GM18873 (cell line): ENCODE results near the gene TMCC2.

Experiments used
- ATAC-seq: cut with Tn5 transposase; IDR thresholded peaks from one replicate; pipeline ENCODE4 v1.9.1; 2021; ENCODE audit warnings: mild to moderate bottlenecking, moderate library complexity, moderate number of reproducible peaks; ENCODE audit not compliant: unreplicated experiment, low FRiP score

TMCC2 gene

DNA sequence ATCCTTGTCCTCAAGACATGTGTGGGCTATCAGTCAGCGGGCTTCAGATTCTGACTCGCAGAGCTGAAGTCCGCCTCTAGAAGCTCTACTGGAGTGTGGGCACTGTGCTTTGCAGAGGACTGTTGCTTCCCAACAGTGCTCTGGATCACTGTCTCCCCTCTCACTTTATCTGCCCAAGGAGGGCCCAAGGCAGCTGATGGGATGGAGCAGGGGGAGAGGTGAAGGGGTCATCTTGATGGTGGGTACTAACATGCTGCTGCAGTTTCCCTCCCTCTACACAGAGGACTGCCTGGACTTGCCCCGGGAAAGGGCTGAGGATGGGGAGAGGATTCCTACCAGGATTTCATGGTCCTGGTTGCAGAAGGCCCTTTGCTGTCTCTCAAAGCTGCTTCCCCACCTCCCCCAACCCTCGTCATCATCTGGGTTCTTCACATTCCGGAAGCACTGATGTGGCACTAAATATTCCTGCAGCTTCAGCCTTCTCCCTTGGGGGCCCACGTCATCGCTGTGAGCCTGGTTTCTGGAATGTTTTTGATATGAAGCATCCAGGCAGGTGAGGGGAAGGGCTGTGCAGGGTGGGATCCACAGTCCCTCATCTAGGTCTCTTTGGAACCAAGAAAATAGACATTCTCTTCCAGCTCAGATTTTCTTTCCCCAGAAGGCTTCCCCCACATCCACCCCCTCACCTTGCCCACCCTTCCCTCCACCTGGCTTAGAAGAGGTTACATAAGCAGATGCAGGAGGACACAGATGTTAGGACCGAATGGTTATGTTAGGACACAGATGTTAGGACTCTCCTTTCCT lies 70.6 kb downstream of the TMCC2 start:
- ATAC-seq = no peak

DNA sequence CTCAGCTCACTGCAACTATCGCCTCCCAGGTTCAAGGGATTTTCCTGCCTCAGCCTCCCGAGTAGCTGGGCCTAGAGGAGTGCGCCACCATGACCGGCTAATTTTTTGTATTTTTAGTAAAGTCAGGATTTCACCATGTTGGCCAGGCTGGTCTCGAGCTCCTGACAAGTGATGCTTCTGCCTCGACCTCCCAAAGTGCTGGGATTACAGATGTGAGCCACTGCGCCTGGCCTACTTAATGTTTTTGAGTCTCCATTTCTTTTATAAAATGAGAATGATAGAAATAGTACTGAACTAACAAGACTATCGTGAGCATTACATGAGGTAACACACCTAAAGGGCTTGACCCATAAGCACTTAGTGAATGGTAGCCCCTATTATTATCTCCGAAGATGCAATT lies 72.4 kb downstream of the TMCC2 start:
- no peak for ATAC-seq

DNA sequence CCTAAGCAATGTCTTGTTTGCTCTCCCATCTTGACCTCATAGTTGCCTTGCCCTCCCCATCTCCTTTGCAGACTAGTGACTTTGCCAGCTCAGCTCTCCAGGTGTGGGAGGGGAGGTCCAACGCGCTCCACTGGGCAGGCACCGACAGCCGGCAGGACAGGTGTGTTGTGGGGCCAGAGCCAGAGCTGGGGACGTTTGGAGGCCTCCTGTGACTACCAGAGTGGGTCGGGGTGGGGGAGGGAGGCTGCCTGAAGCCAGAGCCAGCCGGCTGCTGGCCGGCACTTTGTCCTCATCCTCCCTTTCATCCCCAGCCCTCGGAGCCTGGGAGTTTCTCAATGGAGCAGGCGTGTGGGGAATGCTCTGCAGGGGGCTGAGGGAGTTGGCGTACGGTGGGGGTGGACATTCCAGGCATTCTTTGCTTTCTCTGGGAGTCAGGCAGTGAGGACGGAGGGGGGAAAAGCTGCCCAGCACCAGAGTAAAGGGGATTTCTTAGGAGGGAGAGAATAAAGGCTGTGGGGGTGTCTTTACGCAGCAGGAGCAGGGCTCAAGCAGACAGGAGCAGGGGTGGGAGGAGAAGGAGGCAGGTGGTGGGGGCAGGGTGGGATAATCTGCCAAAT lies 73.6 kb downstream of the TMCC2 start:
- ATAC-seq = no peak

DNA sequence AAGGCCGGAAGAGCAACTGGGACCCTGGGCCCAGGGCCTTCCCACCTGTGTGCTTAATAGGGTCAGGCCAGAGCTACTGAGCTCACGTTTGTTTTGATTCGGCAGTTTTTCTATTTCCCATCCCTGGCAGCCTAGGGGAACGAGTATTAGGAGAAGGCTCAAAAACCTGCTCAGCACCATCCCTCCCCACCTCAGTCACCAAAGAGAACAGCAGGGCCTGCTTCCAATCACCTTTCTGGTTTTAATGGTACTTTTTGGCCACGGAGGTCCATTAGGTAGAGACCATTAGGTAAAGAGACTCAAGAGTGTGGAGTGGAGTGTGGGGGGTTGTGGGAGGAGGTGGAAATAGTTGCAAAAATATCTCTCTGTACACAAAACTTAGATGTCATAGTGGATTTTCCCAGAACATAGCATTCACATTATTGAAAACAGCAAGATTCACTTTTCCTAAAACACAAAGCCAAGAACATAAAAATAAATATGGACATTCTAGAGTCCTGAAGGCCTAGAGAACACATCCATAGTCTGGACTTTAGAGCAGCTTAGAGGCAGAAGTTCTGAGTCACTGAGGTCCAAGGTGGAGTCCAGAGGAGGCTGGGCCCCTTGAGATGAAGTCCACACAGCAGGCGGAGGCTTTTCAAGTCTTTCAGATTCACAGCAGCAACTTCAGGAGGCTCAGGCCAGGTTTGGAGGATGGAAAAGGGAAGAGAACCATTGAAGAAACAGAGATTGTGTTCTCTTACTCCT lies 74.3 kb downstream of the TMCC2 start:
- no peak for ATAC-seq

DNA sequence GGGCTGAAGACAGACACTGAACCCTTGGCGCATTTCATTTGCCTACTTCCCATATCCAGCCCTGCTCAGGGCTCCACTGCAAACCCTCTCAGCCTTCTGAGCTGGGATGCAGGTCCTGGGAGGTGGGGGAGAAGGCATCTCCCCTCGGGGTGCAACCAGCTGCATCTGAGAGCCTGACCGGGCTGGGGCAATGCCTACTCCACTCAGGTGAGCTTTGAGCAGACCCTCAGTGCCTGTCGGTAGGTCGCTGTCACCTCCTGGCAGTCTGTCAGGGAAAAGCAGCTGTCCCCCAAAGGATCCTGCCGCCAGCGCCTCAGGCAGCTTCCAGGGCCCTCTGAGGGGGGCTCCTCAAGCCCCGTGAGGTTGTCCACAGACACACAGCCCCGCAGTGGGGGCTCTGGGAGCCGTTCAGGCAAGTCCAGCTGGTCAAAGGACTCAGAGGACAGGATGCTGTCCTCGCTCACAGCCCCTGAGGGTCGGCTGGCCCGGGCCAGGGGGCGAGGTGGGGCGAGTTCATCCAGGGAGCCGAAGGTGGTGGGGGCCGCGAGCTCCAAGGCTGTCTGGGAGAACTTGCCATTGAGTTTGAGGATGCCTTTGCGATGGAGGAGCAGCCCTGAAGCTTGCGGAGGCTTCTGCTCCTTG lies 75.6 kb downstream of the TMCC2 start:
- no peak for ATAC-seq

DNA sequence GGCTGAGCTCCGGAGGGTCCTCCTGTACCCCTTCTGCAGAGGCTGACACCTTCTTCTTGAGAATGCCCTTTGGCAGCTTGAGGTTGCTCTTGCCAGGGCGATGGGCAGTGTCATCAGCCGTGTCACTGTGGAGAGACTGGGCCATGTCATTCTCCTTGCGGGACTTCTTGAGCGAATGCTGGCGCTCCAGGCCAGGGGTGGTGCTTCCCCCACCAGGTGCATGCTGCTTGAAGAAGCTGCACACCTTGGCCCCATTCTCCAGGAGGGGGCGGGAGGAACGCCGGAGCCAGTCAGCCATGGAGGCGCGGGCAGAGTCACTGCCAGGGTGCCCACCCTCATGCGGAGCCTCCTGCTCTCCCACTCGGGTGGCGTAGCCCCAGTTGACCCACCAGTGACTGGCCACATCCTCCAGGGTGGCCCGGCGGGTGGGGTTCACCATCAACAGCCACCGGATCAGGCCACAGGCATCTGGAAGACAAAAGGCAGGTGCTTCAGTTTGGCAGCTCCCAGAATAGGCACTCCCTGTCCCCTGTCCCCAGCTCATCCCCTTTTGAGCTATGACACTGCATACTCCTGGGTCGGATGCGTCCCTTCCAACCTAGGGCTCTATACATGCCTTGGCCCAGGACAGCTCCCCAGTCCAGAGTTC lies 76.4 kb downstream of the TMCC2 start:
- ATAC-seq = no peak

DNA sequence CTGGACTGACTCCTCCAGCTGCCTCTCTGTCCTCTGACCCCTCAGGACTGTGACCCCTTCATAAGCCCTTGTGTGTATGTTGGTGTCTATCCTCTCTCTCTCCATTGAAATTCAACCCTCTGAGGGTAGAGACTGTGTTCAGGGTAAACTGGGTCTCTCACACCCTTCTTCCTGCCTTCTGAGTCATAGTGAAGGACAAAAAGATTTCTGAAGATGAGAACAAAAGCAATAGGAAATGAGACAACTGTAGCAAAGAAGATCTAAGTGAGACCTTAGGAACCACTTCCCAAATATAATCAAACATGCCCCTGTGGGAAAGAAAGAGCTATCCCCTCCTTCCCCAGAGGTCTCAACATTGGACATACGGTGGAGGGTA lies 76.9 kb downstream of the TMCC2 start:
- ATAC-seq = no peak

DNA sequence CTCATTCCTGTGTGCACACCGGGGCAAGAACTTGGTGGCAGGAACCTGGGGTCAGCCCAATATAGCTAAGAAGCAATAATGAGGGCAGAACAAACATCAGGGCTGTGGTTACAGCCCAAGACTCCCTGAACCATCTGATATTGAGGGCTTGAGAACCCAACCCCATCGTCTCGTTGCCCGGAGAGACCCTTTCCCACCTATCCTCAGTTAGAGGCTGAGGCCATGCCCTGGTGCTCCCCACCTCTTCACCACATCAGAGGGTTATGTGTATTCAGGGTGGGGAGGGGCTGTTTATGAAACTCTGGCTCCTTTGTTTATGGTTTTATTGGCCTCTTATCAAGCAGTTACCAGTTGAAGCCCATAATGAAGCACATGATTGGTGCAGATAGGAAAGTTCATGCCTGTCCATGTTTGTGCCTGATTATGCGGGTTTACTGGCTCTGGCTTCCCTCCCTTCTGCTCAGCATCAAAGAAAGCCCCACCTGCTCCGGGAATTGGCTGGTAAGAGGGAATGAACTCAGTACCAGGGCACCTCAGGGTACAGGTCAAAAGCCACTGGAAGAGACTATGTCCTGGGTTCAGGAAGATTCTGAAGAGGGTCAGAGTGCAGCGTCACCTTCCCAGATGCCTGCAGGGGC lies 79.3 kb downstream of the TMCC2 start:
- ATAC-seq = no peak

DNA sequence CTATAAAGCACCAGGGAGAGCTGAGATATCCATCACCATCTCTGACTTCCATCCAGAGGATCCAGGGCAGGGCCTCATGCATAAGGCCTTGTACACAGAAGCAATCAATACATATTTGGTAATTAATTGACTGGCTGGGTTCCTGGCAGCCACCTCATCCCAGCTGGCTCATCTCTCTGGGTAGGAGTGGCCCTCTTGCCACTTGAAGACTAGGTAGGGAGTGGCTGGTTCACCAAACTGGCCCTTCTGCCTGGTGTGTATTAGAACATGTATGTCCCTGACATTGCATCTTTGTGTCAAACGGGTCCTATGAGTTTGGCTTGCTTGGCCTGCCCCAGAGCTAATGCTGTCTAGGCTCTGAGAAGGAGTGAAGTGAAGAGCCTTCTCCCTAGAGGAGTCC lies 82.0 kb downstream of the TMCC2 start:
- no peak for ATAC-seq

DNA sequence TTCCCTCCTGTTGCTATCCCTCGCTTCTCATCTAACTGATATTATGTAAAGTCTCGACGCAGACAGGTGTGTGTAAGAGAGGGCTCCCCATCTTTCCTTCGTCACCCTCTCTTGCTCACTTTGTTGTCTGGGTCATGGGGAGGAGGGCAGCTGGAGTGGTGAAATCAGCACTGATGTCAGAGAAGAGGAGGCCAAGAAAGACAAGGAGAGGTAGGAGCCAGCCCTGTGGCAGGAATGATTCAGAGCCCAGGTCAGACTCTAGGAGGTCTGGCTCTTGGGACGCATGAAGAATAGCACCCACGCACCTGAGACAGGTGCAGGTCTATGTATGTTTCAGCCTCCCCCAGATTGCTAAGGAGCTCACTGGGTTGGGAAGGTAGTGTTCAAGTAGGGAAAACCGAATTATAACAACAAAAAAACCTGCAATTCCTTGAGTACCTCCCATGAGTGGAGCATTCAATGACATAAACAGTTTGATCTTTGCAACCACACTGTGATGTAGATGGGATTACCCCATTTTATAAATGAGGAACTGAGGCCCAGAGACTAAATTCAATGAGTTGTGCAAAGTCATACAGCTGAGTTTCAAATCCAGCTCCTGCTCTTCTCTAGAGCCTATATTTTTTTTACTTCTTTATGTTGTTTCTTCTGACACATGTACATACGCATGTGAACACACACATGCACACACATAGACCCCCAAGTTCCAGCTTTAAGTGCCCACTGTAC lies 83.4 kb downstream of the TMCC2 start:
- no peak for ATAC-seq

DNA sequence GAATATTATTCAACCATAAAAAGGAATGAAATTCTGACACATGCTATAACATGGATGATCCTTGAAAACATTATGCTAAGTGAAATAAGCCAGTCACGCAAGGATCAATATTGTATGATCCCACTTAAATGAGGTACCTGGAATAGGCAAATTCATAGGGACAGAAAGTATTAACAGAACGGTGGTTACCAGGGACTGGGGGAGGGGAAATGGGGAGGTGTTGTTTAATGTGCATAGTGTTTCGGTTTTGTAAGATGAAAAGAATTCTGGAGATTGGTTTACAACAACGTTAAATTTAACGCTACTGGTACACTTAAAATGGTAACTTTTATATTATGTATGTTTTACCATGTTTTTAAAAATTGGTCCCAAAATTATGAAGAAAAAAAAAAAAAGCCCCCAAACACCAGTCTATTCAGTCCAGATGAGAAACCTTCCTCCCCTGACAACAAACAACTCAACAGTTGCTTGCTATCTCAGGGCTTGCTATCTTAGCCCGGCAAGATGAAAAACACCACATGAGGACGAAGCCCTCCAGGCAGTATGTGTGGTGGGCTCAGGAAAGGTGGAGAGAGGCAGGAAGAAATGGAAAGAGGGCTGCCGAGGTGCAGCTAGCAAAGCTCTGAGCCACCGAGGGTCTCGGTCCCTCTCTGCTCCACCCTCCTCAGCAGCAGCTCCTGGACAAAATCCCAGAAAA lies 85.3 kb downstream of the TMCC2 start:
- ATAC-seq = no peak

DNA sequence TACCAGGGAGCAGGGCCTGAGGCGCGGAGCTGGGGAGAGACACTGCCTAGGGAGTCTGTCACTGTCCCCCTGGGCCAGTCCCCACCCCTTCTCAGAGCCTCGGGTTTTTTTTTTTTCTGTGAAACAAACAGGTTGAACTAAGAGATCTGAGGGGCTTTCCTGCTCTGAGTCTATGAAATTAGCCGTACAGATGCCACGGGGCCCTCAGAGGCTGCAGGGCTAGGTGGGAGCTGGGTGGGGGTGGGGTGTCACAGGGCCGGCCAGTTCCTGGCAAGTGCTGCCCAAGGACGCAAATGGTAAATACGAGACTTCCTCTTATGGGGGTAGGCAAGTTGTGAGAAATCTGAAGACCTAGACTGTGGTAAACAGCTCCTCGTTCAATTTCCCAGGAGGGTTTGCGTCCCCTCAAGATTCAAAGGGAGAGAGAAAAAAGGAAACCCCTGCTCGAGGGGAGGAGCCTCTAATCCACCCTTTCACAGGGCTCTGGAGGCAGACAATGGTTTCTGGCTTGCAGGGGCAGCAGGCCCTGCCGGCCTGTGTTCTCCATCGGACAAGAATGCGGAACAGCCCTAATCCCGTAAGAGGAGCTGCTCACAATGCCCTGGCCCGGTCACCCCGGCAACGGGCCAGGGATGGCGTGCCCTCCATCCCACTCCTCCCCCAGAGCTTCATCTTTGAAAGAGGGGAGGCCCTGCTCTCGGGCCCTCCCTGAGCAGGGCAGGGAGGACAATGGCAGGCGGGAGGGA lies 86.0 kb downstream of the TMCC2 start:
- ATAC-seq = peak; percentile 40

DNA sequence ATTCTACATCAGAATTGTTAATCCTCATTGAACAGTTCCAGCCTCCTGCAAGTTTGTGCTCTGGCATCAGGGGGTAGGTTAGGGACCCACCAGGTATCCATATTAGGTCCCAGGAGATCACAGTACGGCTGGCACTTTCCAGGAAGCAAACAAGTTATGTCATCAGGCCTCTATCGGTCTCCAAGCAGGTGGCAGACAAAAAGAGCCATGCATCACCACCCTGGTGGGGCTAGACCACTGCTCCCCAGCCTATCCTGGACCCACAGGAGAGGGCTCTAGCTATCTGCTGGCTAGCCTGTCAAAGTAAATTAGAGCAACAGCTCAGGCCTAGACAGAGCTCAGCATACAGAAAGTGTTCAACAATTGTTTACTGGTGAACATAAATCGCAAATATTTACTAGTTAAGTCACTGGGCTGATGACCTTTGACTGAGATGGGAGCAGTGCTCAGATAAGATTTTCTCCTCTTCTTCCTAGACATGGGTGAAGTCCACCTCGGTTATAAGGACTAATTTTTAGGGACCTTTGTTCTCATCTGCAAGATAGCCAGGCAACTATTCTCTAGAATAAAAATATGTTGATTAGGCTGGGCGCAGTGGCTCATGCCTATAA lies 87.4 kb downstream of the TMCC2 start:
- ATAC-seq = no peak

DNA sequence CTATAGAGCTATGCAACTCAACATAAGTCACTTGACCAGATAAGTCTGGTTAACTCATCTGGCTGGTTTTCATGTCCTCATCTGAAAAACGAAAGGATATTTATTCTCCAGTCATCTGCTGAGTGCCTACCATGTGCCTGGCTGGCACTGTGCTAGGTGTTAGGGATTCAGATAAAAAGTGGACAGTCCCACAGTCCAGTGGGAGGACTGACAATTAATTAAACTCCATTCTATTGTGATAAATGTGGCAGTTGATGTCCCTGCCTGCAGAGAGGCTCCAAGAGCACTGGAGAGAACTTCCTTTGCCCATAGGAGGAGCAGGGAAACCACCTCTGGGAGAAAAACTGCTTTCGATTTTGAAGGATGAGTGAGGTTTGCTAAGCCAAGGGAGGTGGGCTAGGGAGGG lies 88.4 kb downstream of the TMCC2 start:
- ATAC-seq = no peak

DNA sequence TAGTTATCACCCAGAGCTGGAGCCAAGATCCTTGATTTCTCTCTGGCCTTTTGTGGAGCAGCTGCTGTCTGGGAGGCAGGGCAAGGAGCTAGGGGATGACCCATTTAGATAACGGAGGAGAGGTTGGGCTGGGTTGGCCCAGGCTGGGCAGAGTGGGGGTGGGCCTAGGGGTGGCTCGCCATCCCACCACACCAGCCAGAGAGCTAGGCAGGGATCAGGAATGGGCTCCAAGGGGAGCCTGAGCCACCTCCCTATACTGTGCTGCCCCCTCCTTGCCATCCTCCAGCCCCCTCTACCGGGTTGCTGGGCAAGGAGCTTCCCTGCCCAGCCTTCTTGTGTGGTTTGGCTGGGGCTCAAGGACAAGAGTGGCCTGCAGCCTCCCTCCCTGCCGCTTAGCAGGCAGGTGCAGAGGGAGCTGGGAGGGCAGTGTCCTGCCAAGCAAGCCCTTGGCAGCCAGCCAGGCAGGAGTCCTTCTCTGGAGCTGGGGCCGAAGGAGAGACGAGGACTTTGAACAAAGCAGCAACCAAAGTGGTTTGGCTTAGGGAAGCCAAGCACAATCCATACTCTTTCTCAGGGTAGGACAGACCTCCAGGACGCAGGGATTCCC lies 89.7 kb downstream of the TMCC2 start:
- no peak for ATAC-seq

DNA sequence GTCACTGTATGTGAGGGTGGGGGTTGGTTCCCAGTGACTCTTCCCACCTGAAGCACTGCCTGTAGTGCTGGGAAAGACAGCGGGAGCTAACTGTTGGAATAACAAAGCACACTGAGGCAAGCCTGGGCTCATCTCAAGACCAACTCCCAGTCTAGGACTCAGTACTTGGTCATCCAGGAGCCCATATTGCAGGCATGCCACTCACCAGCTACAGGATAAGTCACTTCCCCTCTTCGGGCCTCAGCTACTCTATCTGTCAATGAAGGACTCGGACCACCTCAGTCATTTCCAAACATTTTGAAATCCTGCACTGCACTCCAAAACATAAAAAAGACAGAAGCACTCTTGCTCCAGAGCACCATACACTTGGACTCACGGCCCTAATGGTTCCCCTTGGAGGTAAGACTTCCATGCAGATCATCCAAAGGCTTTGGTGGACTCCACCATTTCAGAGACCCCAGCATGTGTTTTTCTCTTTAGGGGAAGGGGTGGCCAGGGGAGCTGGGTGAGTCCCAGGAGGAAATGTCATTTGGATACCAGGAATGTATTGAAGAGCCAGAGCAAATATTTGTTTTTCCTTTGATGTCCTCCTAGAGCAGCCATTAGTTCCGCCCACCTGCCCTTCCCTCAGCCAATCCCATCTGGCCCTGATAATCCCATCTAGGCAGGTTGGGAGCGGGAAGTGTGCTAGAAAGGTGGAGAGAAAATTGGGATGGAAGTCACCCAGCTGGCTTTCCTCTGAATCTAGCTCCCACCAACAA lies 90.7 kb downstream of the TMCC2 start:
- ATAC-seq = no peak
